Fibroblast of the aortic adventitia (primary cell): ENCODE measurements around the gene HERPUD1. TPM values are rescaled to one million over a fixed set of nuclear protein-coding genes. Genes with fewer than 3 reads are reported as not detected.
"Not testable (repeated sequence)": the region's sequence is repeated elsewhere in the genome, so short reads cannot be mapped to it uniquely, and the experiment has no call there.

ENCODE experiments used
- DNase-seq: peaks from one replicate; pipeline ENCODE4 v3.0.0-alpha.2; 2010; ENCODE audit warnings: low read depth
- H3K4me3 ChIP-seq: 2 replicates; pipeline ENCODE4 v1.5.1; 2011; ENCODE audit warnings: low read depth, mild to moderate bottlenecking, control low read depth, low read length, moderate library complexity
- CTCF ChIP-seq: IDR thresholded peaks from 2 replicates; pipeline ENCODE4 v1.5.1; 2011; ENCODE audit warnings: mild to moderate bottlenecking, low read length, control low read depth, inconsistent platforms; ENCODE audit not compliant: insufficient read depth
- total RNA-seq: library from RNA; depleted of rRNA; stranded (reverse); fragments of >200 nt; gene quantifications from 2 replicates; pipeline ENCODE4 v1.2.3, GENCODE V29; 2012; ENCODE audit warnings: low replicate concordance

HERPUD1 gene
- total RNA-seq, 1 donor: 151 TPM

- DNase-seq: no peak
- no peak overlapping the region for H3K4me3 ChIP-seq
- no peak for TF ChIP-seq CTCF
These were observed 55.8 kb downstream of the HERPUD1 start for GRCh38 chr16:56987692-56988091.

- no peak for TF ChIP-seq CTCF
- H3K4me3 ChIP-seq: peak overlapping the region; percentile 84
- peak; percentile 41 for DNase-seq
These were observed 56.4 kb downstream of the HERPUD1 start for GRCh38 chr16:56988161-56988947.

GRCh38 chr16:56988948-56989945 lies 57.3 kb downstream of the HERPUD1 start, which contains the start of gene NLRC5:
NLRC5 (plus strand) TSS chr16:56989557; CDS start chr16:57020713, 31,156 bp downstream.
- H3K4me3 ChIP-seq: peak within 1 kb of the TSS; percentile 84
- TF ChIP-seq CTCF: no peak
- peak; percentile 81 for DNase-seq

- H3K4me3 ChIP-seq: peak overlapping the region; percentile 84
- TF ChIP-seq CTCF: no peak
- DNase-seq: no peak
These were observed 58.0 kb downstream of the HERPUD1 start for GRCh38 chr16:56989988-56990387.

- peak overlapping the region; percentile 84 for H3K4me3 ChIP-seq
- no peak for DNase-seq
- TF ChIP-seq CTCF: no peak
These were observed 58.7 kb downstream of the HERPUD1 start for GRCh38 chr16:56990407-56991286.

- DNase-seq, H3K4me3 ChIP-seq: not testable (repeated sequence)
These were observed 60.5 kb downstream of the HERPUD1 start for GRCh38 chr16:56992431-56992830.
